Measurements from ENCODE around the gene MYBPH. TPM values are rescaled to one million over a fixed set of nuclear protein-coding genes. Genes with fewer than 3 reads are reported as not detected.

Gene MYBPH
- polyA plus RNA-seq, 1 donor from 2014 or later = not detected

DNA sequence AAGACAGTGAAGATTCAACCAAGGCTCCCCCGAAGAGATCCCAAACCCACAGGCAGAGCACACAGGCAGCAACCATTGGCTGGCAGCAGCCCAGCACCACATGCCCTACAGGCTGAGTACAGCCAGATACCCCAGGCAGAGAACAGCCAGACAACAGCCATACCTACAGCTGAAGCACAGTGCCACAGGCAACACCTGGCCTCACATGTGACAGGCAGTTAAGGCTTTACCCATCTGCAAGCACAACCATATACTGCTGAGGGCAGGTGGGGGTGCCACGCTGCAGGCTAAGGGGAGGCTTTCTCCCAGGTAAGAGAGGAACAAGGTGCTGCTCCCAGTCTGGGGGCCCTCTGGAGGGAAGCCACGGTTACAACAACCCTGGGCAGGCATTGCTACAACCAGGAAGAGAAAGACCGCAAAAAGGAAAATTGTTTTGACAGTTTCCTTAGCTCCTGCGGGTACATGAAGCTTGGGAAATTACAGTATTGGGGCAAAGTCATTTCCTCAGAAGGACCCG, 41.6 kb upstream of the MYBPH start:
- TF ChIP-seq, protein P1, sequence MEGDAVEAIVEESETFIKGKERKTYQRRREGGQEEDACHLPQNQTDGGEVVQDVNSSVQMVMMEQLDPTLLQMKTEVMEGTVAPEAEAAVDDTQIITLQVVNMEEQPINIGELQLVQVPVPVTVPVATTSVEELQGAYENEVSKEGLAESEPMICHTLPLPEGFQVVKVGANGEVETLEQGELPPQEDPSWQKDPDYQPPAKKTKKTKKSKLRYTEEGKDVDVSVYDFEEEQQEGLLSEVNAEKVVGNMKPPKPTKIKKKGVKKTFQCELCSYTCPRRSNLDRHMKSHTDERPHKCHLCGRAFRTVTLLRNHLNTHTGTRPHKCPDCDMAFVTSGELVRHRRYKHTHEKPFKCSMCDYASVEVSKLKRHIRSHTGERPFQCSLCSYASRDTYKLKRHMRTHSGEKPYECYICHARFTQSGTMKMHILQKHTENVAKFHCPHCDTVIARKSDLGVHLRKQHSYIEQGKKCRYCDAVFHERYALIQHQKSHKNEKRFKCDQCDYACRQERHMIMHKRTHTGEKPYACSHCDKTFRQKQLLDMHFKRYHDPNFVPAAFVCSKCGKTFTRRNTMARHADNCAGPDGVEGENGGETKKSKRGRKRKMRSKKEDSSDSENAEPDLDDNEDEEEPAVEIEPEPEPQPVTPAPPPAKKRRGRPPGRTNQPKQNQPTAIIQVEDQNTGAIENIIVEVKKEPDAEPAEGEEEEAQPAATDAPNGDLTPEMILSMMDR (IDR thresholded peaks at IDR 0.05; ENCODE audit: poor library complexity, severe bottlenecking) = peak; percentile 31
- TF ChIP-seq MXI1 (conservative IDR thresholded peaks at IDR 0.05; ENCODE audit: poor library complexity, severe bottlenecking) = no peak
- no peak for TF ChIP-seq EP300 (conservative IDR thresholded peaks at IDR 0.05; ENCODE audit: poor library complexity, severe bottlenecking)
- no peaks in the 10 kb centered on the region for H4K20me1 ChIP-seq (ENCODE audit: insufficient read depth)
- H3K9me2 ChIP-seq (ENCODE audit: insufficient read depth, low read length) = no peaks in the 10 kb centered on the region
- no peak overlapping the region for H3K4me2 ChIP-seq (ENCODE audit: low read length)
- no peak overlapping the region for H3K9ac ChIP-seq (ENCODE audit: low read length)
- H3K9me3 ChIP-seq (ENCODE audit: low read length) = no peaks in the 10 kb centered on the region
- H3K27ac ChIP-seq (ENCODE audit: low read length) = no peak overlapping the region
- H3F3A ChIP-seq (ENCODE audit: insufficient read depth, low read length, poor library complexity, severe bottlenecking) = no peaks in the 10 kb centered on the region
- H3K27me3 ChIP-seq (ENCODE audit: insufficient read depth, low read depth, low read length) = no peaks in the 10 kb centered on the region
- no peak overlapping the region for H3K4me3 ChIP-seq (ENCODE audit: low read length)
- no peaks in the 10 kb centered on the region for H3K79me2 ChIP-seq (replicated peaks; ENCODE audit: insufficient read depth, low read length)
- H2AFZ ChIP-seq (ENCODE audit: low read depth, low read length) = no peak overlapping the region
- no peaks in the 10 kb centered on the region for H3K36me3 ChIP-seq (ENCODE audit: insufficient read depth, low read length)

DNA sequence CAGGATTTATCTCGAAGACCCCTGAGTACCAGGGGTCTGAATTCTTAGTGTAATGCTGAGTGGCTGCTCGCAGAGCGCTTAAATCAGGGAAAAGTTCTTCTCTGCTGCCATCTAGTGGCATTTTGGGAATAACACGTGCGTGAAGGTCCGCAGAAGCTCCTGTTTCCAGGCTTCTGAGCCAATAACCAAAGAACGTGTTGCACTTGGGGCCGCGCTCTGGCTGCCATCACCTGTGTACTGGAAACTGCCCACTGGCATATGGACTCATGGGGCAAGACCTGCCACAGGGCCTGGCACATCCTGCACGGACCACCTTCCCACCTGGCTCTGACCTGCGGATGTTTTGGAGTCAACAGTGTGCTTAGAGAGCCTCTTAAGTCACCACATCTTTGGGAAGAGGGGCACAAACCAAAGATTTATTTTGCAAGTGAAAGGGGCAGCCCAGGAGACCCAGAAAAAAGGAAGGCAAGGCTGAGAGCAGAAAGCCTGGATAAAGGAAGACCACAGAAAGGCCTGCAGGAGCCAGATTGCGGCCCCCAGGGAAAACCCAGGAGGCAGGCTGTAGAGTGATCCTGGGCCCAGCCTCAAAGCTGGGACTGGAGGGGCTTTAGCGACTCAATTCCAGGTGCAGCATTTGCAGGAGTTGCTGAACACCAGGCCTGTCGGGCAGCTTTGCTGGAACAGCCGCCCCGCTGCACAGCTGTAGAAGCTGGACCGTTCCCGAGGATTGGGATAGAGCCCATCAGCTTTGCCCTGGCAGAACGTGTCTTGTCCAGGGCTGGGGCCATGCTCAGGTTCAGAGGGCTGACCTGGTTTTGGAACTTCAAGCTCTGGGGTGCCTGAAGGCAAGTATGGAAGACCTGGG, 40.9 kb upstream of the MYBPH start:
- H3K36me3 ChIP-seq (ENCODE audit: insufficient read depth, low read length) = no peaks in the 10 kb centered on the region
- peak; percentile 96 for TF ChIP-seq SMC3 (conservative IDR thresholded peaks at IDR 0.05; ENCODE audit: poor library complexity)
- peak; percentile 90 for TF ChIP-seq RAD21 (conservative IDR thresholded peaks at IDR 0.05)
- no peak for TF ChIP-seq EP300 (conservative IDR thresholded peaks at IDR 0.05; ENCODE audit: poor library complexity, severe bottlenecking)
- TF ChIP-seq, protein P1 (IDR thresholded peaks at IDR 0.05; ENCODE audit: poor library complexity, severe bottlenecking) = peak; percentile 93
- H3F3A ChIP-seq (ENCODE audit: insufficient read depth, low read length, poor library complexity, severe bottlenecking) = no peaks in the 10 kb centered on the region
- H3K4me2 ChIP-seq (ENCODE audit: low read length) = no peak overlapping the region
- H3K27ac ChIP-seq (ENCODE audit: low read length) = no peak overlapping the region
- no peak overlapping the region for H2AFZ ChIP-seq (ENCODE audit: low read depth, low read length)
- no peaks in the 10 kb centered on the region for H4K20me1 ChIP-seq (ENCODE audit: insufficient read depth)
- H3K9me3 ChIP-seq (ENCODE audit: low read length) = no peaks in the 10 kb centered on the region
- H3K4me3 ChIP-seq (ENCODE audit: low read length) = no peak overlapping the region
- H3K79me2 ChIP-seq (replicated peaks; ENCODE audit: insufficient read depth, low read length) = no peaks in the 10 kb centered on the region
- no peak overlapping the region for H3K9ac ChIP-seq (ENCODE audit: low read length)
- no peaks in the 10 kb centered on the region for H3K9me2 ChIP-seq (ENCODE audit: insufficient read depth, low read length)
- H3K27me3 ChIP-seq (ENCODE audit: insufficient read depth, low read depth, low read length) = no peaks in the 10 kb centered on the region

DNA sequence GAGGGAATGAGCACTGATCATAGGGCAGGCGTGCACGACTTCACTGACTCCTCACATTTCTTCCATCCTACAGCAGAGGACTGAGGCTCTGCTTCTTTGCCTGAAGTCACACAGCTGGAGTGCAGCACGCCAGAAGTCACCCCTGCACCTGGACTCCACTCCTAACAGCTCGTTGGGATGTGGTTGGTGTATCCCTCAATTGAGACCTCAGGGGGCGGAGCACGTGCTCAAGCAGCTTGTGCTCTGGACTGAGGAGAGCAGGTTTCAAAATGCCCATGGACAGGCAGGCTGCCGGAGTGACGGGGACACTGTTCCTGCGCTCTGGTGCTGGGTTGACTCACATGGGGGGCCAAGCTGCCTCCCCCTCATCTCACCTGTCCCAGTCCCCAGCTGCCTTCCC, 39.9 kb upstream of the MYBPH start:
- Histone ChIP-seq H4K20me1 (ENCODE audit: insufficient read depth) (no peaks in the 10 kb centered on the region), H2AFZ (ENCODE audit: low read depth, low read length) (no peak overlapping the region), H3K9ac (ENCODE audit: low read length) (no peak overlapping the region), H3K36me3 (ENCODE audit: insufficient read depth, low read length) (no peaks in the 10 kb centered on the region), H3K9me2 (ENCODE audit: insufficient read depth, low read length) (no peaks in the 10 kb centered on the region), H3F3A (ENCODE audit: insufficient read depth, low read length, poor library complexity, severe bottlenecking) (no peaks in the 10 kb centered on the region), H3K79me2 (replicated peaks; ENCODE audit: insufficient read depth, low read length) (no peaks in the 10 kb centered on the region), H3K27me3 (ENCODE audit: insufficient read depth, low read depth, low read length) (no peaks in the 10 kb centered on the region), H3K9me3 (ENCODE audit: low read length) (no peaks in the 10 kb centered on the region), H3K4me3 (ENCODE audit: low read length) (no peak overlapping the region), H3K4me2 (ENCODE audit: low read length) (no peak overlapping the region), H3K27ac (ENCODE audit: low read length) (no peak overlapping the region)
- TF ChIP-seq, protein P2, sequence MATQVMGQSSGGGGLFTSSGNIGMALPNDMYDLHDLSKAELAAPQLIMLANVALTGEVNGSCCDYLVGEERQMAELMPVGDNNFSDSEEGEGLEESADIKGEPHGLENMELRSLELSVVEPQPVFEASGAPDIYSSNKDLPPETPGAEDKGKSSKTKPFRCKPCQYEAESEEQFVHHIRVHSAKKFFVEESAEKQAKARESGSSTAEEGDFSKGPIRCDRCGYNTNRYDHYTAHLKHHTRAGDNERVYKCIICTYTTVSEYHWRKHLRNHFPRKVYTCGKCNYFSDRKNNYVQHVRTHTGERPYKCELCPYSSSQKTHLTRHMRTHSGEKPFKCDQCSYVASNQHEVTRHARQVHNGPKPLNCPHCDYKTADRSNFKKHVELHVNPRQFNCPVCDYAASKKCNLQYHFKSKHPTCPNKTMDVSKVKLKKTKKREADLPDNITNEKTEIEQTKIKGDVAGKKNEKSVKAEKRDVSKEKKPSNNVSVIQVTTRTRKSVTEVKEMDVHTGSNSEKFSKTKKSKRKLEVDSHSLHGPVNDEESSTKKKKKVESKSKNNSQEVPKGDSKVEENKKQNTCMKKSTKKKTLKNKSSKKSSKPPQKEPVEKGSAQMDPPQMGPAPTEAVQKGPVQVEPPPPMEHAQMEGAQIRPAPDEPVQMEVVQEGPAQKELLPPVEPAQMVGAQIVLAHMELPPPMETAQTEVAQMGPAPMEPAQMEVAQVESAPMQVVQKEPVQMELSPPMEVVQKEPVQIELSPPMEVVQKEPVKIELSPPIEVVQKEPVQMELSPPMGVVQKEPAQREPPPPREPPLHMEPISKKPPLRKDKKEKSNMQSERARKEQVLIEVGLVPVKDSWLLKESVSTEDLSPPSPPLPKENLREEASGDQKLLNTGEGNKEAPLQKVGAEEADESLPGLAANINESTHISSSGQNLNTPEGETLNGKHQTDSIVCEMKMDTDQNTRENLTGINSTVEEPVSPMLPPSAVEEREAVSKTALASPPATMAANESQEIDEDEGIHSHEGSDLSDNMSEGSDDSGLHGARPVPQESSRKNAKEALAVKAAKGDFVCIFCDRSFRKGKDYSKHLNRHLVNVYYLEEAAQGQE (IDR thresholded peaks at IDR 0.05; ENCODE audit: borderline replicate concordance) = no peak
- TF ChIP-seq TAF1 (IDR thresholded peaks at IDR 0.05; ENCODE audit: low read depth) (no peak), RAD21 (conservative IDR thresholded peaks at IDR 0.05) (no peak), EZH2 (IDR thresholded peaks at IDR 0.05; ENCODE audit: borderline replicate concordance, insufficient read depth, low read length, poor library complexity, severe bottlenecking) (no peak), EP300 (conservative IDR thresholded peaks at IDR 0.05; ENCODE audit: poor library complexity, severe bottlenecking) (no peak), MXI1 (conservative IDR thresholded peaks at IDR 0.05; ENCODE audit: poor library complexity, severe bottlenecking) (no peak), SMC3 (conservative IDR thresholded peaks at IDR 0.05; ENCODE audit: poor library complexity) (no peak), POLR2AphosphoS5 (IDR thresholded peaks at IDR 0.05) (no peak)
- TF ChIP-seq, protein P1 (IDR thresholded peaks at IDR 0.05; ENCODE audit: poor library complexity, severe bottlenecking) = no peak

Data from neural cell (in vitro differentiated cells).